NCI-H526 (cell line): ENCODE measurements around the gene DENND2C.

Experiments
- DNase-seq, 2 experiments: peaks; one replicate each; lab custom pipeline; 2025; lab: John Stamatoyannopoulos, UW

DENND2C gene

DNA sequence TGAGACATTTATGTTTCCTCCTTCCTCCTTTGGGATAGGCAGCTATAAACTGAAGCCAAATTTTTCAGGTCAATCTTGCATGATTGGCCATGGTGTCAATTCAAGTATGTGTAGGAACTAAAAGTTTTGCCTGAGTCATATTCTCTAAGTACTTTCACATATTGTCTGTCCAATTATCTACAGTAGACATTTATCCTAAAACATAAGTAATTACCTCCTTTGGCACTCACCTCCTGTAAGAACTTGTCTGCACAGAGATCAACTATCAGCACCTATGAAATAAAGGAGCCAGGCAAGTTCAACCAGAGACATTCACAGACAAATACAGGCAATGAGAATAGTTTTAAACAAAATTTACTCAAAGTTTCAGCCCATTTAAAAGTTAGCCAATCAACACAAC, 74.2 kb downstream of the DENND2C start:
- DNase-seq: no peak

DNA sequence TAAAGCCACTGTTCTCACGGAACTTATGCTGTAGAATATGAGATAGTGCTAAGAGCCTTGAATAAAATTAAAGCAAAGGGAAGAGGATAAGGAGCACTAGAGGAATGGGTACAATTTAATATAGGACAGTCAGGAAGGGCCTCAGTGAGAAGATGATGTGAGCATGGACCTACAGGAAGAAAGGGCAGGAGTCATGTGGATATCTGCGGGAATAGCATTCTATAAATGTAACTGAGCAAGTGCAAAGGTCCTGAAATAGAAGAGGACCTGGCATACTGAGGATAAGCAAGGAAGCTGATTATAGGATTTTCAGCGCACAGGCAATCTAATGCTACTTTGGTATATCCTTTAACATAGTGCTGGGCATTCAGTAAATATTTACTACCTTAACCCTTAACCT, 75.8 kb downstream of the DENND2C start:
- no peak for DNase-seq

DNA sequence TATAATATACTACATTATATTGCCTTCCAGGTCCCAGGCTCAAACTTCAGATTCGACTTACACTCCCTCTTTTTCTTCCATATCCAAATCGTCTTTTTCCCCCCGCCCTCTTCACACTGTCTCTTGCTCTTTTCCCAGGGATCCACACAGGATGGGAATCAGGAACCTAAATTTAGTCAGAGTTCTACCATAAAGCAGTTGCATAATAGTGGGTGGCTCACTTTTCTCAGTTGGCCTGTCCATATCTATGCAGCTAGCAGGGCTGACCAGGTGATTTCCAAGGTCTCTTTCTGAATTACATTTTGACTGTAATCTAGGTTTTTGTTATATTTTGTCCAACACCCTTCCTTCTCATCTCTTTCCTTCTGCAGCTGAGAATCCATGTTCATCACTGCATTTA, 80.7 kb downstream of the DENND2C start:
- DNase-seq: no peak

DNA sequence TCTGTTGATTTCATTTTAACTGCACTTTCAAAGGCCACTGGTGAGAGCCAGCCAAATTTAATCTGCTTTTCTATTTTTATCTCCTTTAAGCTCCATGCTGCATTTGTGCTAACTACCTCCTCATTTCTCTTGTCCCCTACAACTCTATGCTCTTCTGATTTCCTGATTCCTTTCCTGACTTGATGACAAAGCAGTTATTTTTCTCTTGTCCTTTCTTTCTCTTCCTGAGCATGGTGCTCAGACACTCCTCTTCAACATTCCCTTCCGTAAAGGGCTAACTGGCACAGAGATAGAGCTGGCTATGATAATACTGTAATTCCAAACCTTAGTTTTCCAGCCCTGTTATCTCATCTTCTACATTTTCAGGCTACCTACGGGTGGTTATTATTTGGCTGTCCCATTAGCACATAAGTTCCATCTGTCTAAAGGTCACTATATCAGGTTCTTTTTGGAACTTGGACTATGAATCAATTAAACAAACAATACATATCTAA, 81.6 kb downstream of the DENND2C start:
- DNase-seq: no peak

- DNase-seq: no peak
Observed at GRCh38 chr1:114587203-114587991, 82.5 kb downstream of the DENND2C start.

- DNase-seq: no peak
Observed at GRCh38 chr1:114586513-114587047, 83.3 kb downstream of the DENND2C start.

- DNase-seq: no peak
Observed at GRCh38 chr1:114585231-114585630, 84.6 kb downstream of the DENND2C start.

- peak; percentile 97 to 98 for DNase-seq
Observed at GRCh38 chr1:114581335-114582287, 88.2 kb downstream of the DENND2C start, which contains the start of gene BCAS2. TSS of gene BCAS2 (minus strand) at chr1:114581615. CDS start at chr1:114581591, 24 bp downstream.

DNA sequence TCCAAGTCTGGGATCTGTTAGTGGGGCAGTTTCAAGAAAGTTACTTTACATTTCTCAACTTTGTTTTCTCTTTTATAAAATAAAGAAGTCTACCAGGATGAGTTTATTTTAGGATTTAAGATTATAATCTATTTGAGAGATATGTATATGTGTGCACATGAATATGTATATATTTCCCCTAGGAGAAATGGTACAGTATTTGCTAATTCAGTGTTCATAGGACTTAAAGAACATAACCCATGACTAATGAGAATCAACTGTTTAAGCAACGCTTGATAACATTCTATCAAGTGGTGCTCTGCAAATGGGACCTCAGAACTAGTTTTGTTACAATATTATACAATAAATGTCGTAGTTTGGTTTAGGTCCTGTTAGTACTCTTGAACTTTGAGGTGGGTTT, 95.5 kb downstream of the DENND2C start:
- DNase-seq: no peak

GRCh38 chr1:114564141-114564540, 105.7 kb downstream of the DENND2C start:
- no peak for DNase-seq

GRCh38 chr1:114562978-114563510, 106.8 kb downstream of the DENND2C start:
- peak in 1 of 2 experiments; percentile 8 for DNase-seq

DNA sequence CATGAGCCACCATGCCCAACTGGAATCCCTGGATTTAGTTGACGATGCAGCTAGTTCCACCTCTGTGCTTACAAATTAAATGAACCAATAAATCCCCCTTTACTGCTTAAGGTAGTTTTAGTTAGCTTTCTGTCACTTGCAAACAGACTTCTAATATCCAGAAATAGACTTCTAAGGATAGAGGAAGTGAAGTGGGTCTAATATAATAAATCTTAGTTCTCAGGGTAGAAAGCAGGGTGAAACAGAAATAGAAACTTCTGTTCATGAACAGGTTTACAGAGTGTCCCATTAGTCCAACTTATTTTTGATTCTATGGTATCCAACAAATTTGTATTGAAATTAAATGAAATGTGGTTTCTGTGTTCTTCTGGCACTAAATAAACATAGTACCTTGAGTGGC, 108.5 kb downstream of the DENND2C start:
- DNase-seq: no peak

DNA sequence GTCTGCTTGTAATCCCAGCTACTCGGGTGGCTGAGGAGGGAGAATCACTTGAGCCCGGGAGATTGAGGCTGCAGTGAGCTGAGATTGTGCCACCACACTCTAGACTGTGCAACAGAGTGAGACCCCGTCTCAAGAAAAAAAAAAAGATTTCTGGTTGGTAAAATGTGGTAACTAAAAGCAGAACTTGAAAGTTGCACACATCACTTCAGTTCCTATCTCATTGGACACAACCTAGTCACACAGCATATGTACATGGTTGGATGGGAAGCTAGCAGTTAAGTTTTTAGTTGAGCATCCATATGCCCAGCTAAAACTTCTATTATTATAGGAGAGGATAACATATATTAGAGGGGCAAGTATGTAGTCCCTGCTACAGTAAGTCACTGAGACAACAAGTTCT, 110.5 kb downstream of the DENND2C start:
- no peak for DNase-seq

DNA sequence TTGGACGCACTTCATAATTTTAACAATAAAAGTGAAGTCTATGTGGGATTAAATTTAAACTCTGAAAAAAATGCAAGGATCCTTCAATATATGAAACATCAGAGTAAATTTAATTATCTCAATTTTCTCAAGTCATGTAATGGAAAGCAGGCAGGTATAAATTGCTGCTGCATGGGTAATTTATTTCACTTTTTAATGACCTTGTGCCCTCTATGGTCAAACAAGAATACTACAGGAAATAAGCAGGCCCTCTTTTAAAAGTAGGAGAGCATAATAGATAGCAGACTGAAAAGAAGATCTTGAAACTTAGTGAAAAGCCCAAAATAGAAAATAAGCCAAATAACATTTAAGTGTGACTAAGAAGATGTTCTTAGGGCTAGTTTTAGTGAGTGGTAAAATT, 111.3 kb downstream of the DENND2C start:
- peak in 1 of 2 experiments; percentile 31 for DNase-seq

DNA sequence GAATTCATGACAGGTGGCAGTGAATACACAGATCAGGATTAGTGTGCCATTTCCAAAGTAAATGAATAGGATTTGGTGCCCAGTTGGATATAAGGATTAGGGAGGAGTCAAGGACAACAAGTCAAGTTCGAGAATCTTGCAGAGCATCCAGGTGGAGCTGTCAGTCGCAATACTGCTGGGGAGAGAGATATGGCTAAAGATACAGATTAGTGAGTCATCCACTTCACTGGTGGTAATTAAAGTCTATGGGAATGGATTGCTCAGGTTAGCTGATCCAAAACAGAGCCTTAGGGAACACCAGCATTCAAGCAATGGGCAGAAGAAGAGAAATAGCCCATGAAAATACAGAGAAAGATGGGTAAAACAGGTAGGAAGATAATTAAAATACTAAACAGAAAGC, 115.3 kb downstream of the DENND2C start:
- DNase-seq: no peak

DNA sequence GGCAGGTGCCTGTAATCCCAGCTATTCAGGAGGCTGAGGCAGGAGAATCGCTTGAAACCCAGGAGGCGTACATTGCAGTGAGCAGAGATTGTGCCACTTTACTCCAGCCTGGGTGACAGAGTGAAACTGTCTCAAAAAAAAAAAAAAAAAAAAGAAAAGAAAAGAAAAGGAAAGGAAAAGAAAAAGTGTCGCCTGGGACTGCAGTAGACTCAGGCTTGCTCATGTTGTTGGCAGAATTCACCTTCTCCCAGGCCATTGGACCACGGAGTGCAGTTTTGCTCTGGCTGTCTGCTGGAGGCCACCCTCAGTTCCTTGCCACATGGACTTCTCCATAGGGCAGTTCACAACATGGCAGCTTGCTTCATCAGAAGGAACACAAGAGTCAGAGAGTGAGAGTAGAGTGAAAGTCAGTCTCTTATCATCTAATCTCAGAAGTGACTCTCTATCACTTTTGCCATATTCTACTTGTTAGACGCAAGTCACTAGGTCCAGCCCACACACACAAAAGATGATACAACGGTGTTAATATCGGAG, 117.7 kb downstream of the DENND2C start:
- DNase-seq: no peak

DNA sequence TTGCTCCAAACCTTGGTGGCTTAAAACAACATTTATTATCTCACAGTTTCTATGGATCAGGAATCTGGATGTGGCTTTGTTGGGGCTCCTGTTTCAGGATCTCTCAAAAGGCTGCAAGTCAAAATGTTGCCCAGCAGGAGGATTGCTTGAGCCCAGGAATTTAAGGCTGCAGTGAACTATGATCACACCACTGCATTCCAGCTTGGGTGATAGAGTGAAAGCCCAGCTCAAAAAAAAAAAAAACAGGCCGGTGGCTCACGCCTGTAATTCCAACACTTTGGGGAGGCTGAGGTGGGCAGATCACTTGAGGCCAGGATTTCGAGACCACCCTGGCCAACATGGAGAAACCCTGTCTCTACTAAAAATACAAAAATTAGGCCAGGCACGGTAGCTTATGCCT, 118.4 kb downstream of the DENND2C start:
- DNase-seq: no peak

DNA sequence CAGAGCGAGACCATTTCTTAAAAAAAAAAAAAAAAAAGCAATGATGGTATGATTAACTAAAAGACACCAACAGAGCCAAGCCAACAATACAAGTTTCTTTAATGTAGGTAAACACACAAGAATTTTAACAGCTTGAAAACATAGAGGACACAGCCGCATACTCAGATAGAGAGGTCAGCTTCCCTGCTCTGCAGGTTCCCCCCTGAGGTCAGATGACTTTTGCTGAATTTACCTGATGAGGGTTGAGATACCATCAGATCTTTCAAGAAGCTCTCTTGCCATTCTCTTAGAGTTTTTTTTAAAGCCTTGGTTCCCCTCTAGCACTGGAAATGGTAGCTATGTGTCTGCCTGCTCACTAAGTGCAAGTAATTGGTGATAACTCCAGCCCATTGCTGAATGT, 119.5 kb downstream of the DENND2C start:
- no peak for DNase-seq

DNA sequence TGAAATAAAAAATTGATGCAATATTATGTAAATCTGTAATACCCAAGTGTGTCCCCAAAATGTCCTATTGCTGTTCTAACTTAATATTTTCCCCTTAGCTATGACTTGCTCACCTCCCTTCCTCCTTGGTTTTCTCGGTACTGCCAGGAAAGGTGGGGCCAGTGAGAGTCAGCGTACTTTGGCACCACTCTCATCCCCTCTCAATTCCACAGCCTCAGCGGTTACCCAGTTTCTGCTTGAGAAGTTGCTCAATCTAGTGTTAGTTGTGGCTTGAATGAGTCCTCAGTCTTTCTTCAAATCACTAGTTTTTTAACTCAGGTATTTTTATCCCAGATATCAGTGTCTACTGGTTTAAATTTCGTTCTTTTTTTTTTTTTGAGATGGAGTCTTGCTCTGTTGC, 120.7 kb downstream of the DENND2C start:
- DNase-seq: no peak

DNA sequence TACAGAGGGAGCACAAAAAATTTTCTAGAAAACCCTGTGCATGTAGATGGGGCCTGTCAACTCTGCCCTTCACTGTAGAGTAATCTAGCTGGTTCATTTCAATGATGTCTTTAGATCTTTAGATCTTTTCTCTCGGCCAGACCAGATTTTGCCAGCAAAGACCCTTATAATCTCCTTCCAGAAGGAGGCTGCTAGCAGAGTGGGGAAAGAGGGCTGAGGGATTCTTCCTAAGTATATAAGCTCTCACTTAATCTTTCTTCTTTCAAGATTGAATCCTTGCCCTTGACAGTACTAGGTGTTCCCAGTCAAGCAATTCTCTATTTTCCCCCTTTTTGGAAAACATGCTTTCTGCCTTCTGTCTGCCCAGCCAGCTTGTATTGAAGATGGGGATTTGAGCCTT, 122.8 kb downstream of the DENND2C start:
- DNase-seq: no peak

DNA sequence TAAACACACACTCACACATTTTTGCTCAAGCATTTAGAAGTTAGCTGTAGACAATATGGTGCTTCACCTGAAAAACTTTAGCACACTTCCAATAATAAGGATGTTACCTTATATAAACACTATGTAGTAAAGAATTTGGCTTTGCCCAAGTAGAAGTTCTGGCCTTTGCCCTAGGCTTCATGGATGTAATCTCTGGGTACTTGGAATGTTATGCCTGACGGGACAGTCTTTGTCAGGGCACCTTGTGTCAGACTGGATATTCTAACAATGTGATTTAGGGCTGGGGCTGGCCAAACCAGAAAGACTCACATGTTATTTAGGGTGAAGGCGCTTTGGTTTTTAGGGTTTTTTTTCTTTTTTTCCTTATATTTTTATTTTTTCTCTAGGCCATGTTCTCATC, 124.1 kb downstream of the DENND2C start:
- no peak for DNase-seq

- peak in 1 of 2 experiments; percentile 41 for DNase-seq
Observed at GRCh38 chr1:114545315-114545714, 124.5 kb downstream of the DENND2C start.
